Measurements from ENCODE around the gene SLC6A16.

DNA sequence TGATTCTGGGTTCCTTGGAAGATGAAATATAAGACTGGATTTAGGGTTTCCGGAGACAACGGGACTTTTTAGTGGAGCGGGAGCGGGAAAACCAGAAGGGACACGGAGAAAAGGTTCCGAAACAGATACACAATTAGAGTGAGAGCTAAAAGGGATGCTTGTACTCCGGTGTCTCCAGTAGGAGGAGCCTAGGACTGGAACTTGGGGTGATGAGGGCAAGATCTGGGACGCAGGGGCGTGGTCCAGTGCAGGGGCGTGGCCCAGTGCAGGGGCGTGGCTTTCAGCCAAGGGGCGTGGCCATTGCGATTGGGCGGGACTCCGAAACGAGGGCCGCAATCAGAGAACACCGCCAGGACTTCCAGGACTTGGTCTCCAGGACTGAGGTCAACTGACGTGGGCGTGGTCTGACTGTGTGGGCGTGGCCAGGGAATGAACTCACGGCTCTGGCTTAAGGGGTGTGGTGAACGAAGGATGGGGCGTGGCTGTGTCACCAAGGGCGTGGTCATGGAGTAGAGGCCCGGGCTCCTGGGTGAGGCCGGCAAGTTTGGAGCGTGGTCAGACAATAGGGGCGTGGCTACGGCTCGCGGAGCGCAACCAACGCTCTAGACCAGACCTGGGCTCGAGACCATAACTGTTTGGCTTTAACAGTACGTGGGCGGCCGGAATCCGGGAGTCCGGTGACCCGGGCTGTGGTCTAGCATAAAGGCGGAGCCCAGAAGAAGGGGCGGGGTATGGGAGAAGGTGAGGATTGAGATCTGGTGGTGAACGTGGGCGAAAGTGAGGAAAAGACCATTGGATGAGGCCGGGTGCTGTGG is 38.5 kb upstream of the SLC6A16 start, which contains the start of gene DKKL1:
- TF ChIP-seq, protein P1, sequence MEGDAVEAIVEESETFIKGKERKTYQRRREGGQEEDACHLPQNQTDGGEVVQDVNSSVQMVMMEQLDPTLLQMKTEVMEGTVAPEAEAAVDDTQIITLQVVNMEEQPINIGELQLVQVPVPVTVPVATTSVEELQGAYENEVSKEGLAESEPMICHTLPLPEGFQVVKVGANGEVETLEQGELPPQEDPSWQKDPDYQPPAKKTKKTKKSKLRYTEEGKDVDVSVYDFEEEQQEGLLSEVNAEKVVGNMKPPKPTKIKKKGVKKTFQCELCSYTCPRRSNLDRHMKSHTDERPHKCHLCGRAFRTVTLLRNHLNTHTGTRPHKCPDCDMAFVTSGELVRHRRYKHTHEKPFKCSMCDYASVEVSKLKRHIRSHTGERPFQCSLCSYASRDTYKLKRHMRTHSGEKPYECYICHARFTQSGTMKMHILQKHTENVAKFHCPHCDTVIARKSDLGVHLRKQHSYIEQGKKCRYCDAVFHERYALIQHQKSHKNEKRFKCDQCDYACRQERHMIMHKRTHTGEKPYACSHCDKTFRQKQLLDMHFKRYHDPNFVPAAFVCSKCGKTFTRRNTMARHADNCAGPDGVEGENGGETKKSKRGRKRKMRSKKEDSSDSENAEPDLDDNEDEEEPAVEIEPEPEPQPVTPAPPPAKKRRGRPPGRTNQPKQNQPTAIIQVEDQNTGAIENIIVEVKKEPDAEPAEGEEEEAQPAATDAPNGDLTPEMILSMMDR (IDR thresholded peaks at IDR 0.05), result peak; percentile 15 to 46 (median 35)
- peak; percentile 79 to 85 for TF ChIP-seq POLR2A (IDR thresholded peaks at IDR 0.05)
